Measurements from ENCODE around the gene MYCBP. TPM values are rescaled to one million over a fixed set of nuclear protein-coding genes. Genes with fewer than 3 reads are reported as not detected.
A peak's percentile ranks its signal among the peaks of the same experiment; 100 is the strongest.

The MYCBP gene
- total and polyA plus RNA-seq, 7 experiments from 2014 or later = 6.1 to 62.2 (median 20.4) TPM

DNA sequence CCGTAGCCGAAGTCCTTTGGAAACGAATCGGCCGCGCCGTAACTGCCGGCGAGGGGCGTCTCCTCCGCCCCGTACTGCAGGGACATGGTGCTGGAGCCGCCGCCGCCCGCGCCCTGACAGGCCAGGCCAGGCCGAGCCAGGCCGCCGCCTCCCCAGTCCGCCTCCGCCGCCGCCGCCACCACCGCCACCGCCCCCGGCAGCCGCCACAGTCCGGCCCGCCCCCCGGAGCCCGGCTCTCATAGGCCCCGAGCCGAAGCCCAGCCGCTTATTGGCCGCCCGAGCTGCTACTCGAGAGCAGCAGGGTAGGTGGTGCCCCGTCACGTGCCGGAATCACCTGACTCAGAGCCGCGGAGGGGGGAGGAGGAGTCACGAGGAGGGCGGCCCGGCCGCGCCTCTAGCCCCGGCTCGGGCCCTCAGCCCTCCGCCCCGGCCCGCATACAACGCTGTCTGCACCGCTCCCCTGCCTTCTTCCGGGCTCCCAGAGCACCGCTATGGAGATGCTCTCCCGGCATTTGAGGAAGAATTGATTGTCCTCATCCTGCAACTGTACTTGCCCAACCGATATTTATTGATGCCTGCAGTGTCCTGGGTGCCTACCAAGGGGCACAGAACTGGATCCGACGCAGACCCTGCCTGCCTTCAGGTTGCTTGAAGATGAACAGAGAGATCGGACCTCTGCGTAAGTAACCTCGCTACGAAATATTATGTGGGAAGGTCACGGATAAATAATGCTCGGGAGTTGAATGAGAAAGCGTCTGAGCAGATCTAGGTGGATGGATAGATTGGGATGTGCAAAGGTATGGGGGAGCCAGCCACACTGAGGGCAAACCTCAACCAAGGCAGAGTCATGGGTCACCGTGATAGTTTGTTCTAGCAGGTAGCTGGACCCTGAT is 13.3 kb downstream of the MYCBP start, which contains the start of gene RRAGC:
Gene RRAGC, minus strand, starts transcription at position 212 of the 893 bp plus-strand sequence. Its CDS starts 126 bp downstream, at position 86.
- H3K27me3 ChIP-seq (ENCODE audit: control insufficient read depth in 2 of 2, insufficient read depth in 2 of 2, low read length in 2 of 2) = no peaks in the 10 kb centered on the region
- peaks cover 6 to 22% (median 14%) of the 10 kb centered on the region in 5 donors for H3K36me3 Mint-ChIP-seq
- H3K9me3 Mint-ChIP-seq = no peaks in the 10 kb centered on the region
- no peaks in the 10 kb centered on the region for H3K9me3 ChIP-seq (ENCODE audit: control insufficient read depth in 2 of 3, low read length in 3 of 3)
- peak; percentile 92 to 98 (median 96) for DNase-seq
- CTCF ChIA-PET = interaction anchor here (1.2 kb wide), 1 partner anchor 233 kb away, joined by 3 read pairs; no protein-coding TSS in a partner anchor
- peak within 1 kb of the TSS; percentile 76 to 98 (median 88) for H3K27ac Mint-ChIP-seq
- no peaks in the 10 kb centered on the region for H3K27me3 Mint-ChIP-seq
- ATAC-seq = peak; percentile 99
- H3K36me3 ChIP-seq (ENCODE audit: control insufficient read depth in 2 of 3, insufficient read depth in 3 of 3, low read length in 3 of 3) = peaks cover 0 to 24% (median 0%) of the 10 kb centered on the region in 3 experiments
- peaks cover 20 to 22% of the 10 kb centered on the region in 2 donors for H3K4me1 ChIP-seq (ENCODE audit: control insufficient read depth in 2 of 2, insufficient read depth in 2 of 2, low read length in 2 of 2)
- peak within 1 kb of the TSS; percentile 70 for H3K4me3 ChIP-seq (ENCODE audit: low read length)
- intact Hi-C loops (cut with micrococcal nuclease) = loop anchor here (1.0 to 10.0 kb wide), 14 partner anchors 13 to 1388 kb away; partner anchors contain the start of genes AKIRIN1 (in 2 of the 2), MYCBP (in 2 of the 2), NDUFS5 (in 2 of the 2) and CDCA8 (in 1 of the 2)
- H3K27ac ChIP-seq (ENCODE audit: low read depth, low read length) = peak within 1 kb of the TSS; percentile 78
- peak within 1 kb of the TSS; percentile 92 to 99 (median 96) for H3K4me3 Mint-ChIP-seq
- peaks cover 29 to 88% (median 61%) of the 10 kb centered on the region in 7 donors for H3K4me1 Mint-ChIP-seq
- POLR2A ChIA-PET = interaction anchor here (1.0 to 4.2 kb wide), 5 partner anchors 12 to 167 kb away, joined by 3 to 30 read pairs (median 4); partner anchors contain the start of genes MYCBP and NDUFS5

DNA sequence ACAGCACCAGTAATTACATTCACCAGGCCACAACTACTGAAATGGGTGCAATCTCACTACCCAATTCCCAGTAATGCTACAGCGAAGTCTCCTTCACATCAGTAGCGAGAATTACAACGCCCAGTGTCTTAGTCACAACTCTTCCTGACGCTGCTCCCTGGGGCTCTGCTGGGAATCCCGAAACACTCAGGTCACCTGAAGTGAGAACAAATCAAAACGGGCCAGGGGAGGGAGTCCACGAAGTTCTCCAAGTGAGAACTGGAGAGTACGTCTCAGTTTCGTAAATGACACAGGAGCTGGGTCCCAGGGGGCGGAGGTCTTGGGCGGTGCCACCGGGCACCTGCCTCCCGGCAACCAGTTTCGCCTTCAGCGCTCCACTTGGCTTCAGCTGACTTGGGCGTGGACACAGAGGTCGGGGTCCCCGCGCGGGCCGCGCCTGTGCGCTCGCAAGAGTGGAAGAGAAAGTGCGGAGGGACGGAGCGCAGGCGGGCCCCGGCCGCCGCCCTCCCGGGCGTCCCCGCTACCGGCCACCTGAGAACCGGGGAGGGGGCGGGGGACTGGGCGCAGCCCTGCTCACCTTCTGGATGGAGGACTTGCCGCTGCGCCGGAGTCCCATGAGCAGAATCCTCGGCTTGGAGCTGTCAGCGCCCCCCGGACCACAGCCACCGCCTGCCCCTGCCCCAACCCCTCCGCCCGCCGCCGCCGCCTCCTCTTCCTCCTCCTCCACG is 14.2 kb downstream of the MYCBP start:
- POLR2A ChIA-PET = interaction anchor here (1.0 to 4.2 kb wide), 4 partner anchors 11 to 168 kb away, joined by 4 to 30 read pairs (median 5); partner anchors contain the start of genes MYCBP and NDUFS5
- Mint-ChIP-seq H3K27ac (peak overlapping the region; percentile 72 to 95 (median 86)), H3K4me3 (peak overlapping the region; percentile 92 to 99 (median 96)), H3K9me3 (no peaks in the 10 kb centered on the region), H3K27me3 (no peaks in the 10 kb centered on the region), H3K4me1 (peaks cover 29 to 80% (median 61%) of the 10 kb centered on the region in 7 donors), H3K36me3 (peaks cover 6 to 24% (median 14%) of the 10 kb centered on the region in 5 donors)
- Histone ChIP-seq H3K36me3 (ENCODE audit: control insufficient read depth in 2 of 3, insufficient read depth in 3 of 3, low read length in 3 of 3) (peaks cover 0 to 18% (median 0%) of the 10 kb centered on the region in 3 experiments), H3K27me3 (ENCODE audit: control insufficient read depth in 2 of 2, insufficient read depth in 2 of 2, low read length in 2 of 2) (no peaks in the 10 kb centered on the region), H3K27ac (ENCODE audit: low read depth, low read length) (peak overlapping the region; percentile 78), H3K4me1 (ENCODE audit: control insufficient read depth in 2 of 2, insufficient read depth in 2 of 2, low read length in 2 of 2) (peaks cover 20 to 22% of the 10 kb centered on the region in 2 donors), H3K4me3 (ENCODE audit: low read length) (peak overlapping the region; percentile 60), H3K9me3 (ENCODE audit: control insufficient read depth in 2 of 3, low read length in 3 of 3) (no peaks in the 10 kb centered on the region)
- ATAC-seq = peak; percentile 6
- CTCF ChIA-PET = interaction anchor here (1.2 kb wide), 1 partner anchor 234 kb away, joined by 3 read pairs; no protein-coding TSS in a partner anchor
- DNase-seq = peak in 8 of 9 donors; percentile 5 to 59 (median 24)
- intact Hi-C loops (cut with micrococcal nuclease) = loop anchor here (1.0 to 10.0 kb wide), 13 partner anchors 14 to 1387 kb away; partner anchors contain the start of genes AKIRIN1 (in 2 of the 2), MYCBP (in 2 of the 2), NDUFS5 (in 2 of the 2) and CDCA8 (in 1 of the 2)

DNA sequence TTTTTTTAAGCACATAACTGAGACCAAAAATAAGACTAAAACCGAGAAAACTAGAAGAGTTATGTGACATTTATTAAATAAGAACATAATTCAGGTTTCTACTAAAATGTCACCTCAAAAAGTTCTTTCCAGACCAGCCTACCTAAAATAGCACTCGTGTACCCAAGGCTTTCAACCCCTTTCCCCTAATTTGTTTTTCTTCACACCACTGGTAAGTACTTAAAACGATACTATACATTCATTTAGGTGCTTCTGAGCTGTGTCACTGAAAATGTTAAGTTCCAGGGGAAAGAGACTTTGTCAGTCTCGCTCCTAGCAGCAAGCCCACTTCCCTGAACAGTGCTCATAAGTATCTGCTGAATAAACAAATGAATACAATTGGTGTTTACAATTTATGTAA is 20.4 kb downstream of the MYCBP start:
- Histone ChIP-seq H3K9me3 (ENCODE audit: control insufficient read depth in 2 of 3, low read length in 3 of 3) (no peaks in the 10 kb centered on the region), H3K4me1 (ENCODE audit: control insufficient read depth in 2 of 2, insufficient read depth in 2 of 2, low read length in 2 of 2) (peaks cover 2 to 9% of the 10 kb centered on the region in 2 donors), H3K27ac (ENCODE audit: low read depth, low read length) (no peak overlapping the region), H3K27me3 (ENCODE audit: control insufficient read depth in 2 of 2, insufficient read depth in 2 of 2, low read length in 2 of 2) (no peaks in the 10 kb centered on the region), H3K4me3 (ENCODE audit: low read length) (no peak overlapping the region), H3K36me3 (ENCODE audit: control insufficient read depth in 2 of 3, insufficient read depth in 3 of 3, low read length in 3 of 3) (peaks cover 3 to 35% (median 10%) of the 10 kb centered on the region in 3 experiments)
- ChIA-PET POLR2A (interaction anchor here (0.7 kb wide), 1 partner anchor 12 kb away, joined by 4 read pairs; no protein-coding TSS in a partner anchor), CTCF (interaction anchor here (1.1 to 2.9 kb wide), 2 partner anchors 18 to 239 kb away, joined by 3 to 6 read pairs; no protein-coding TSS in a partner anchor)
- Mint-ChIP-seq H3K27me3 (no peaks in the 10 kb centered on the region), H3K27ac (no peak overlapping the region), H3K4me1 (peaks cover 19 to 49% (median 32%) of the 10 kb centered on the region in 7 donors), H3K9me3 (no peaks in the 10 kb centered on the region), H3K4me3 (no peak overlapping the region), H3K36me3 (peaks cover 6 to 36% (median 21%) of the 10 kb centered on the region in 5 donors)
- ATAC-seq = no peak
- no peak for DNase-seq
- intact Hi-C loops (cut with micrococcal nuclease) = loop anchor here in 1 of 2 donors (10.0 kb wide), 2 partner anchors 562 to 1158 kb away; partner anchors contain the start of gene CDCA8

DNA sequence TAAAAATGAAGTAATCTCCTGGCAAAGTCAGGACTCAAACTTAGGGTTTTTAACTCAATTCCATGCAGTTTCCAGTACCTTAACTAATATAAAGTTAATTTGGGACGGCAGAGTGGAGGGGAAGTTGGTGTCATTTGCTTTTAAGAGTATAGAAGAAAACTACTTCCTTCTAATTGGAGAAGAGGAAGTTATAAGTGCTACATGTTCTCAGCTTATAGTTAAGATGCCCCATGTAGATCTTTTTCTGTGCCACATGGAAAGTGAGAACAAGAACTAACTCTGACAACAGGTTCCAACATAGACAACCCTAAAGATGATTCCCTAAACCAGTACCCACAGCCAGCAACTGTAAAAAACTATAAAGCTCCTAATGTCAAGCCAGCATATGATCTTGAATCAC is 25.1 kb downstream of the MYCBP start:
- no peak overlapping the region for H3K4me3 Mint-ChIP-seq
- H3K27ac Mint-ChIP-seq = peak overlapping the region in 2 of 9 donors; percentile 38 to 45
- Histone ChIP-seq H3K4me1 (ENCODE audit: control insufficient read depth in 2 of 2, insufficient read depth in 2 of 2, low read length in 2 of 2) (no peaks in the 10 kb centered on the region), H3K9me3 (ENCODE audit: control insufficient read depth in 2 of 3, low read length in 3 of 3) (no peaks in the 10 kb centered on the region), H3K36me3 (ENCODE audit: control insufficient read depth in 2 of 3, insufficient read depth in 3 of 3, low read length in 3 of 3) (peaks cover 3 to 48% (median 23%) of the 10 kb centered on the region in 3 experiments), H3K27ac (ENCODE audit: low read depth, low read length) (no peak overlapping the region), H3K4me3 (ENCODE audit: low read length) (no peak overlapping the region), H3K27me3 (ENCODE audit: control insufficient read depth in 2 of 2, insufficient read depth in 2 of 2, low read length in 2 of 2) (no peaks in the 10 kb centered on the region)
- DNase-seq (no peak), ATAC-seq (peak; percentile 63)
- H3K27me3 Mint-ChIP-seq = no peaks in the 10 kb centered on the region
- POLR2A ChIA-PET = interaction anchor here (0.6 to 1.2 kb wide), 2 partner anchors 12 to 1191 kb away, joined by 3 to 4 read pairs; partner anchors contain the start of gene RRAGC
- intact Hi-C loops (cut with micrococcal nuclease) = no loop called here
- CTCF ChIA-PET = no interaction called here
- peaks cover 5 to 62% (median 33%) of the 10 kb centered on the region in 5 donors for H3K36me3 Mint-ChIP-seq
- H3K4me1 Mint-ChIP-seq = peaks cover 10 to 30% (median 18%) of the 10 kb centered on the region in 7 donors
- peaks cover 0 to 4% (median 0%) of the 10 kb centered on the region in 11 donors for H3K9me3 Mint-ChIP-seq

GRCh38 chr1:38846210-38846609 is 26.9 kb downstream of the MYCBP start:
- H3K9me3 Mint-ChIP-seq = peaks cover 0 to 4% (median 0%) of the 10 kb centered on the region in 11 donors
- H3K4me3 Mint-ChIP-seq = no peak overlapping the region
- Histone ChIP-seq H3K4me3 (ENCODE audit: low read length) (no peak overlapping the region), H3K27me3 (ENCODE audit: control insufficient read depth in 2 of 2, insufficient read depth in 2 of 2, low read length in 2 of 2) (no peaks in the 10 kb centered on the region), H3K9me3 (ENCODE audit: control insufficient read depth in 2 of 3, low read length in 3 of 3) (no peaks in the 10 kb centered on the region), H3K27ac (ENCODE audit: low read depth, low read length) (no peak overlapping the region), H3K4me1 (ENCODE audit: control insufficient read depth in 2 of 2, insufficient read depth in 2 of 2, low read length in 2 of 2) (no peaks in the 10 kb centered on the region), H3K36me3 (ENCODE audit: control insufficient read depth in 2 of 3, insufficient read depth in 3 of 3, low read length in 3 of 3) (peaks cover 3 to 40% (median 13%) of the 10 kb centered on the region in 3 experiments)
- ChIA-PET POLR2A (interaction anchor here (0.6 to 1.0 kb wide), 3 partner anchors 9 to 33 kb away, joined by 3 to 4 read pairs (median 3); partner anchors contain the start of gene RRAGC), CTCF (interaction anchor here (0.6 to 1.0 kb wide), 3 partner anchors 15 to 278 kb away, joined by 3 read pairs; no protein-coding TSS in a partner anchor)
- ATAC-seq (no peak), DNase-seq (no peak)
- peak overlapping the region in 1 of 9 donors; percentile 8 for H3K27ac Mint-ChIP-seq
- peaks cover 5 to 55% (median 27%) of the 10 kb centered on the region in 5 donors for H3K36me3 Mint-ChIP-seq
- intact Hi-C loops (cut with micrococcal nuclease) = no loop called here
- peaks cover 3 to 27% (median 12%) of the 10 kb centered on the region in 7 donors for H3K4me1 Mint-ChIP-seq
- H3K27me3 Mint-ChIP-seq = no peaks in the 10 kb centered on the region

Data from naive thymus-derived CD4-positive, alpha-beta T cell (primary cell).